MV-4-11 (cell line): Measurements from ENCODE around the gene NEMF.
A peak's percentile ranks its signal among the peaks of the same experiment; 100 is the strongest.
"Not testable (repeated sequence)": the region's sequence is repeated elsewhere in the genome, so short reads cannot be mapped to it uniquely, and the experiment has no call there.

Experiments
- DNase-seq: peaks from one replicate; lab custom pipeline; 2025; lab: John Stamatoyannopoulos, UW

Gene NEMF

DNA sequence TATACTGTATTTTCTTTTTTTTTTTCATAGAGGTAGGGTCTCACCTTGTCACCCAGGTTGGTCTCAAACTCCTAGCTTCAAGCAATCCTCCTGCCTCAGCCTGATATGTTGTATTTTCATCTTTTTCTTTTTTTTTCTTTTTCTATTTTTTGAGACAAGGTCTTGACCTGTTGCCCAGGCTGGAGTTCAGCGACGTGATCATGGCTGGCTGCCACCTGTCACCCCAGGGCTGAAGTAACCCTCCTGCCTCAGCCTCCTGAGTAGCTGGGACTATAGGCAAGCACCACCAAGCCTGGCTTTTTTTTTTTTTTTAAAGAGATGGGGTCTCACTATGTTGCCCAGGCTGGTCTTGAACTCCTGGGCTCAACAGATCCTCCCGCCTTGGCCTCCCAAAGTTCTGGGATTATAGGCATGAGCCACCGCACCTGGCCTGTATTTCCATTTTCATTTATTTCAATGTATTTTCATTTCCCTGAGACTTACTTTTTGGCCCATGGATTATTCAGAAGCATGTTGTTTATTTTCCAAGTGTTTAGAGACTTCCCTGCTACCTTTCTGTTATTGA is 24.1 kb upstream of the NEMF start:
- no peak for DNase-seq

DNA sequence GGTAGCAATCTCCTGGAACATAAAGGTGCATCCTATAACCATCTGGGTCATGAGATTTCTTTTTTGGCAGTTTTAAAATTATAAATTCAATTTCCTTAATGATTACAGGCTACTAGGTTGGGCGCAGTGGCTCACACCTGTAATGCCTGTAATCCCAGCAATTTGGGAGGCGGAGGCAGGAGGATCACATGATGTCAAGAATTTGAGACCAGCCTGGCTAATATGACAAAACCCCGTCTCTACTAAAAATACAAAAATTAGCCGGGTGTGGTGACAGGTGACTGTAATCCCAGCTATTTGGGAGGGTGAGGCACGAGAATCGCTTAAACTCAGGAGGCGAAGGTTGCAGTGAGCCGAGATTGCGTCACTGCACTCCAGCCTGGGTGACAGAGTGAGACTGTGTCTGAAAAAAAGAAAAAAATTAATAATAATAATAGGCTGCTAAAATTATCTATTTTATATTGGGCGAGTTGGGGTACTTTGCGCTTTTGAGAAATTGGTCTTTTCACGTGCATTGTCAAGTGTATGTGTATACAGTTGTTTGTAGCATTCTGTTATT is 23.1 kb upstream of the NEMF start:
- no peak for DNase-seq

DNA sequence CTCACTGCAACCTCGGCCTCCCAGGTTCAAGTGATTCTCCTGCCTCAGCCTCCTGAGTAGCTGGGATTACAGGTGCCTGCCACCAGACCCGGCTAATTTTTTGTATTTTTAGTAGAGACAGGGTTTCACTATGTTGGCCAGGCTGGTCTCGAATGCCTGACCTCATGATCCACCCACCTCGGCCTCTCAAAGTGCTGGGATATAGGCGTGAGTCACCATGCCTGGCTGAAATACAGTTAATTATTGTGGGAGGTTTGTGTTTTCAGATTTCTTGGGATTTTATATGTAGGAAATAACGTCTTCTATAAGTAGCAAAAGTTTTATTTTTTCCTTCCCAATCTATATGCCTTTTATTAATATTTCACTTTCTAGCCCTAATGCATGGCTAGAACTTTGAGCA is 21.0 kb upstream of the NEMF start:
- not testable (repeated sequence) for DNase-seq

DNA sequence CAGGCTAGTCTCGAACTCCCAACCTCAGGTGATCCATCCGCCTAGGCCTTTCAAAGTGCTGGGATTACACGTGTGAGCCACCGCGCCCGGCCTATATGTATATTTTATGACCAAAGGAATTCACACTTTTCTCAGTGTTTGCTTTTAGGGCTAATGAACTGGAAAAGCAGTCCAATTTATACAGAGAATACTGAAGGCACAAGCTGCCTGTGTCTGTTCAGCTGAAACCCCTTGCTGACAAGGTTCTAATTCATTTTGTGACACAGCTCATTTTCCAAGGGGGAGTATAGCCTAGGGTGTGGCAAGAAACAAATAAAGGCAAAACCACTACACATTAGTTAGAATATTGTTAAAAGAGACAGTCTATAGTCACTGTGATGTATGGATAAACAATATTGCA is 18.3 kb upstream of the NEMF start:
- DNase-seq, result no peak

DNA sequence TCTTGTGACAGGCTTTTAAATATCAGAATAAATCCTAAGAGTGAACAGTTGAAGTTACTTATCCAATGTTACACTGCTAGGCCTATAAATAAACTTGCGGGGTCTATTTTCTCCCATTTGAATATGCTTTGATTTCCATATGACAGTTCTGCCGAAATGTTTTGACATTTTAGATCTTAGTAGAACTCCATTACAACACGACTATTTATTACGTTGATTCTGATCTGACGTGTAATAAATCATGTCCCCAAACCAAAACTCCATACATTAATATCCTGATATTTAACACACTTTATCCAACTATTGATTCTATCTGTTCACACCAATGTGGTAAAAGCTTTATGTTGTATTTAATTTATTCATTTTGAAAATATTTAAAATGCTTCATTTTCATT is 16.1 kb upstream of the NEMF start:
- no peak for DNase-seq

DNA sequence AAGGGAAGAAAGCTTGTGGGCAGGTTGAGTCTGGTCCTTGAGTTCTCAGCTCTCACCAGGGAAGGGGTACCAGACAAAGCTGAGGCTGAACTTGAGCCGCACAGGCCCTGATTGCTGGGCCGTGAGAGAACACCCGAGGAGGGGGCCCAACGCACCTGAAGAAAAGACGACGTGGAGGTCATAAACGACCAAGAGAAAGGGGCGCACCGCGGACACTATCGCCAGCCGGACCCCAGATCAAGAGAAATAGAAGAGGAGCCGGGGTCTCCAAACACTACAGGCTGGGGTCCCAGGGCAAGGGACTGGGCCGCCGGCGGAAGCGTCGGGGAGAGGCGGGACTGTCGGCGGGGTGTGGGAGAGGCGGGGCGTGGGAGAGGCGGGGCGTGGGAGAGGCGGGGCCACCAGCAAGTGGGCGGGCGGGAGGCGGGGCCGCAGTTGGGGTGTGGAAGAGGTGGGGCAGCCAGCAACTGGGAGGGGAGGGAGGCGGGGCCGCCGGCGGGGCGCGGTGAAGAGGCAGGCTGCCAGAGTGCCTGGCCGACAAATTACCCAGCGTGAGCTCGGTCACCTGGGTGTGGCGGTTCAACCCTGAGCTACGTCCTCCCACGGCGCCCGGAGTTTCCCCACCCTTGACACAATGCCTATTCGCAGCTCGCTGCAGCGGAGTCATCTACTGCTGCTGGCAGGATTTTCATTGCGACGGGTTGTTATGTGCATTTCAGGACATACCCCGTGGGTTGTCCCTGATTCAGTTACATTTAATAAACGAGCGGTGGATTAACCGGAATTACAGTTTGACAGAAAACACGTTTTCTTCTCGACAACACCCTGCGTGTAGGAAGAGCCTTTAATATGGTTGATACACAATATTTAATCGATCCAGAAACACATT is 15.5 kb upstream of the NEMF start:
- DNase-seq, result peak; percentile 91

DNA sequence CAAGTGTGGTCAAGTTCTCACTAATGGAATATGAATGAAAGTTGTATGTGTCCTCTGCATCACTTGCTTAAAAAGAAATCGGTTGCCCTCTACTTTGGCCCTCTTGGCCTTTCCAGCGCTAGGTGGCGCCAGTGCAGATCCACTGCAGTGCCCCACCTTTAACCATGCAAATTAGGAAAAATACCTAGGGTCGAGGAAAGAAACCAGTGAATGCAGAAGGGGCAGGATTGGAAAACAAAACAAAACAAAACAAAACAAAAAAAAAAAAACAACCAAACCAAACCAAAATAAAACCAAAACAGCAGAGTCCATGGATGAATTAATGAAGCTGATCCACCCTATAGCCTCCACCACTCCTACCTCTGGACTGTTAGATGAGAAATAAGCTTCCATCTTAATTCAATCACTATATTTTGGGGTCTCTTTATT is 12.9 kb upstream of the NEMF start:
- peak; percentile 55 for DNase-seq

DNA sequence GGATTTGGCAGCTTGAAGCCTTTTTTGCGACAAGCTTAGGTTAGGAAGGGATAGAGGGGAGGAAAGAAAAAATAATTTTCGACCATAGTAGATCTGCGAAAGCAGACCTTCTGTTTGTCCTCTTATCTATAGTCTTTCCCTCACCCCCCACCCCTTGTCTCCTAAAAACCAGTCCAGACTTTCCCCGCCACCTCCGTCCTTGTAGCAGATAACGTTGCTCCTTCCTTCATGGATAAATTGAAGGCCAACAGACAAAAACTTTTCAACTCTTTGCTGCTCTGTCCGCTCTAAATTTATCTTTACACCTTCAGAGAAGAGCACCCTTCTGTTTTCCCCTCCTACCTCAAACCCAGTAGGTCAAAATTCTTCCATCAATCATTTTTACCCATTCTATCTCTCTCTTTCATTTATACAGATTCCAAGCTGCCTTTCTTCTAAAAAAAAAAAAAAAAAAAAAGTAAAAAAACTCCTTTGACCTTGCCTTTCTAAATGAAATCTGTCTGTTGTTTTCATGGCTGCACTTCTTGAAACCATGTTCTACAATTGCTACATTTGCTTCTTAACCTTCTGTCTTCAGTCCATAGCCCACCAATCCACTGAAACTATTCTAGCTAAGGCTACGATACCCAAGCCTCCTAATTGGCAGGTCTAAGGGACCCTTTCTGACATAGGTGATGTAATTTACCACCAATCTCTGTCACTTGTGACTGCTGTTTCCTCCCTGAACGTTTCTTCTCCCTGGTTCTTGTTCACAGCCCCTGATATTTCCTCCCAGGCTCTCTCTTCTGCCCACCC is 11.1 kb upstream of the NEMF start:
- DNase-seq, result no peak

DNA sequence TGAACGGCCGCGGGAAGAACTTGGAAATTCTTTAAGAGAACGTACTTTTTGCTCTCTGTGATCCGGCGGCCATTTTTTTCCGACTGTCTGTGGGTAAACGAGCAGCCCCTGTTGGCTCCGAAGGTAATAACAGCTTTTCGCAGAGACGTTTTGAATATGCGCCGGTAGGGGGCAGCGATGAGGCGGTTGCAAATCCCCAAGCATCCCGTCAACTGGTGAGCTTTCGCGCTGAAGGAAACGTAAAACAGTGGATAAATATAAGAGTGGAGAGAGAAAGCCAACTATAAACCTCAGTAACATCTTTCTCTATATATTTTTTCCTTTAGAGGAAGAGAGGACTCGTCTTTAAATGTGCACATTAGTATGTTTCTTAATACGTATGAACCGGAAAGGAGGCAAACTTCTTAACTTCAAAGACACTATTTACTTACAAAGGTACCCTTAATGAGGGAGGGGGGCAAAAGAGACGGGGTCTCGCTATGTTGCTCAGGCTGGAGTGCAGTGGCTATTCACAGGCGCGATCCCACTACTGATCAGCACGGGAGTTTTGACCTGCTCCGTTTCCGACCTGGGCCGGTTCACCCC is 9.6 kb upstream of the NEMF start:
- peak; percentile 76 for DNase-seq

DNA sequence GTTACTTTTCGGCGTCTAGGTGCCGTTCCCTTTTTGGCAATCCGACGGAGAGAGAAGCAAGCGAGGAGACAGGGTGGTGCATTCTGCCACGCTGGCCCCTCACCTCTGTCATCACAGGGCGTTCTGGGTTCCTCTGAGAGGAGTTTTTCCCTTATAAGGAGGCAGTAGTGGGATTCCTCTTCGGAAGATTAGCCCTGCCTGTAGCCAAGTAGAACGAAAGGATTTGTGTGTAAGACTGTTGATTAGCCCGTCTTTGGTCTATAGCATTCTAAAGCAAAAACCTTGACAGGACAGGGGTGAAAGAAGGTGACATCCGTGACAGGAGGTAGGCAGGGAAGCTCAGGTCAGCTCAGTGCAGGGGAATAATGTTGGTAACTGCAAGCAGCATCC is 9.1 kb upstream of the NEMF start:
- peak; percentile 64 for DNase-seq

DNA sequence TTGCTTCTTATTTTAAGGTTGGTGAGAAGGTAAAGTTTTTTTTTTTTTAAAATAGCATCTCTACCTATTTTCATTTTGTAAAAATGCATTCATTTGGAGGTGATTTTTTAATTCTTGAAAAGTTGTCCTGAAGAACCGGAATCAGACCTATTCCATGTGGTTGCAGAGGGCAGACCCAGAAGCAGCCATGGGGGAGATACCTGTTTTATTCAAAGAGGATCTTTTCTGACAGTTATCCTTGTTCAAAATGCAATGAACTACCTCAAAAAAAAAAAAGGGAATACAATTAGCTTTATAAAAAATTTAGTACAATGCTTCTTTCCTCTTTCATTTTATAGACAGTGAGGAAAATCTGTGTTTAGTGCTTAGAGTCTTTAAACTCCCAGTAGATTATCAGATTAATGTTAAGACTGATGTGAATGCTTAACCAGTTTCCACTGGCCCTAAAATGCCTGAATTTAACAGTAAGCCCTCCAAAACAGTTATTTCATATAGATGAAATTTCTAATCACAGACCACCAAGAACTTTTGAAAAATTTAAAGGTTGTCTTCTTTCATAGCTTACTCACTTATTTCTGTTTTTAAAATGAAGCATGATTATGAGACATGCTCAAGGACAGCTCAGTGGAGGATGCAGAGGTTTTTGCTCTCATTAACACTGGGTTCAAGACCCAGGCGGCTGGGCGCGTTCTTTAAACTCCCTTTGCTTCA is 8.6 kb upstream of the NEMF start:
- no peak for DNase-seq

DNA sequence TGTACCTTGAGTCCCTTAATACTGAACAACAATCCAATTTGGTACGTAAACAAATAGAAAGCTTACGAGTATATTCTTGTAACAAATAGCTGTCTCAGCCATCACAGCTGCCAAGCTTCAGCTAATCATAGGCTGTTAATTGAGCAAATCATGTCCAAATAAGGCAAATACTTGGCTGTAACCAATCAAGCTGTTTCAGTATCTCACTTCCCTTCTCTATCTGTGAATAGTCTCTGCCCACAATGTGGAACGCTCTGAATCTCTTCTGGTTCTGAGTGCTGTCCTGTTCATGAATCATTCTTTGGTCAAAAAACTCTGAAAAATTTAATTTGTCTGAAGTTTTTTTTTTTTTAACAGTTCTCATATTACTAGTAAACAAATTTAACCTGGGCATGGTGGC is 5.8 kb upstream of the NEMF start:
- peak; percentile 86 for DNase-seq

DNA sequence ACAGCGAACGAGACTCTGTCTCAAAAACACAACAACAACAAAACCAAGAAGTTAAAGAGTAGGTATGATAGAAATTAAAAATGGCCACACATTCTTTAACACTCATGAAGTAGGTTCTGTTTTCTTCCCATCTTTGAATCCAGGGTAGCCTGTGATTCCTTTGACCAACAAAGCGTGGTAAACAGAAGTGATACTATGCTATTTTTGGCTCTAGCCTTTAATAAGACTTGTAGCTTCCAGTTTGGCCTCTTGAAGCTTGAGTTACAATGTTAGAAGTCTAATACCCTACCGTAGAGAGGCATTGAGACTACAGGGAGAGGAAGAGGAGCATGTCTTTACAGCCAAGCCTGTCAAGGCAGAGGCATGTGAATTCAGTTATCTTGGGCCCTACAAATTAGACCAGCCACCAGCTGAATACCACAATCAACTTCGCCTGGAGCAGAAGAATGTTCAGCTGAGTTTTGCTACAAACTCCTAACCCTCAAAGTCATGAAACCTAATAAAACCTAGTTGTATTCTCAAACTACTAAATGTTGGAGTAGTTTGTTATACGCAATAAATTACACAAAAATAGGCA is 4.9 kb upstream of the NEMF start:
- peak; percentile 93 for DNase-seq

DNA sequence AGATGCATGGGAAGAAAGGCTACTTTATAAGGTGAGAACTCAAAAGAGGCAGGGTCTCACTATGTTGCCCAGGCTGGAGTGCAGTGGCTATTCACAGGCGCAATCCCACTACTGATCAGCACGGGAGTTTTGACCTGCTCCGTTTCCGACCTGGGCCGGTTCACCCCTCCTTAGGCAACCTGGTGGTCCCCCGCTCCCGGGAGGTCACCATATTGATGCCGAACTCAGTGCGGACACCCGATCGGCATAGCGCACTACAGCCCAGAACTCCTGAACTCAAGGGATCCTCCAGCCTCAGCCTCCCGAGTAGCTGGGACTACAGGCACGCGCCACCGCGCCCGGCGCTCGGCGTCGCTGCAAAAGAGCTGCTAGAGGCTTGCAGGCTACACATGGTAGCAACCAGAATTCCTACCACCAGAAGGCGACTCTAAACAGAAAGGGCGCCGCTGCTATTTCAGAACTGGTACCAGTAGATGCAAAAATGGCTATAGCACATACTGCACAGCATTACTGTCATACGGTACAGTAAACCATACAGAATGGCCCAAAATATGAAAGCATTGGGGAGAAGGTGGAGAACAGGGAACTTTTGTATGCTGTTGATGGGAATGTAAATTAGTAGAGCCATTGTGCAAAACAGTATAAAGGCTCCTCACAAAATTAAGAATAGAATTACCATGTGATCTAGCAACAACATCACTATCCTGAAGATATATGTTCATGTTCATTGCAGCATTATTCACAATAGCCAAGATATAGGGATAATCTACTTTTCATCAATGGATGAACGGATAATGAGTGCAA is 1.2 kb upstream of the NEMF start:
- peak; percentile 72 for DNase-seq

DNA sequence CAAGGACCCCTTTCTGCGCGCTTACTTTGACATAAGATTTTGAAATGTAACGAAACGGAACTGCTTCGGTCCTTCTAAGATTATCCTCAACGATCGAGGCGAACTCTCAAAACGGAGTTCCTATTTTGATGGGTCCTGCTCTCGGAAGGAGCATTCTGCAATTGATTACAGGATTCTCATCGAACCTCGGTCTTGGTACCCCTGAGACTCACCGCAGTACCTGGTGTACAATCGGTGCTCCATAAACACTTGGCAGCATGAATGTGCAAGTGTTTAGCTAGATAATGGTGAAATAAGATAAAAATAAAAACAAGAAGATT is 530 bp upstream of the NEMF start:
- DNase-seq, result no peak

DNA sequence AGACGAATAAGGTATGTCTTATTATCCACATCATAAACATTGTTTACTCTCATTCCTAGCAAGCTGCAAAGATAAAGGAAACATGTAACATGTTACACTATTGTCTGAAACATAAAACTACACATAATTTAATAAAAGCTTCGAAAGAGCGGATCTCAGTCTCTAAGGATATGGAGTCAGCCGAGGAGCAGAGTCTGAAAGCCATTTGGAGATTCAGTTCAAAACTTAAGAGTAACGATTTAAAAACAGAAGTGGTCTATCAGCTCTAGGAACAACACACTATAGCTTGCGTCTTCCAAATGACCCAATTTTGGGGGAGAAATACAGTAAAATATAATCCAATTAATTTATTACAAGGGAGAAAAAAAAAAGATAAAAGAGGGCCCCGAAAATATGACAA is 775 bp downstream of the NEMF start:
- no peak for DNase-seq

DNA sequence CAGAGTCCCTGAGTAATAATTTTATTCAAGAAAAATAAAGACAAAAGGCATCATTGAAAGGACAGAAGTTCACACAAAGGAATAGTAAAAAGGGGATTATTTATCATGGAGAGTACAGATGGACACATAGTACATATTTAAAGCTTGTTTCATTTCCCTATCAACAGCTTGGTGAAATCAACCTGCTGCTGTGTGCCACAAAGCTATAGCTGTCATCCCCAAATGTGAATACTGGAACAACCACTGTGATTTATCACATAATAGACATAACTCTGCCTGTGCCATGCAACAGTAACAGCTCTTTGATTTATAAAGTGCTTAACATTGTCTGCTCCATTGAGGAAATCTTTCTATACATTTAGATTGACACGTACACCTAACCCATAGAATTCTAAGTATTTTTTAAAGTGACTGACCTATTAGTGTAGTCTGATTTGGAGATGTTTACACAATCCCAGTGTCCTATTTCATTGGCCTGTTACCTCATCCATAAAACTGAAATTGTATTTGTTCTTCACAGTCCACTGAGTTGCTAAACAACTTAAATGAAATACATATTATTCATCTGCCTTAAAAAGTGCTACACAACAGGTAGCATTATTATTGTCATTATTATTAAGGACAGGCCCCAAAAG is 3.3 kb downstream of the NEMF start:
- DNase-seq, result peak; percentile 53

DNA sequence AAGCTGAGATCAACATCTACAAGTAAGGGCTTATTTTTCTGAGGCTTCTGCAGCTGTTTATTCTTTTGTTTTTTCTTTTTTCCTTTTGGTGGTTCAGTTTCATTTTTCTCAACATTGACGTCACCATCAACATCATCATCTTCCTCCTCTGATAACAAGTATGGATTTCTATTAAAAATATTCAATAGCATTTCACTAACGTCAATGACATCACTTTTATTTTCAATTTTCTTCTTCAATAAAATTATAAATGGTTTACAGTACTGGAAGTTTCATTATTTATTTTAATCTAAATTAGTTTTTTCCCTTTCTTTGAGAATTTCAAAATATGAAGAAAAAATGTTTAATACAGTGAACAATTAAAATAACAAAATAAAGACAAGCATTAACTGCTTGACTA is 23.9 kb downstream of the NEMF start:
- no peak for DNase-seq

DNA sequence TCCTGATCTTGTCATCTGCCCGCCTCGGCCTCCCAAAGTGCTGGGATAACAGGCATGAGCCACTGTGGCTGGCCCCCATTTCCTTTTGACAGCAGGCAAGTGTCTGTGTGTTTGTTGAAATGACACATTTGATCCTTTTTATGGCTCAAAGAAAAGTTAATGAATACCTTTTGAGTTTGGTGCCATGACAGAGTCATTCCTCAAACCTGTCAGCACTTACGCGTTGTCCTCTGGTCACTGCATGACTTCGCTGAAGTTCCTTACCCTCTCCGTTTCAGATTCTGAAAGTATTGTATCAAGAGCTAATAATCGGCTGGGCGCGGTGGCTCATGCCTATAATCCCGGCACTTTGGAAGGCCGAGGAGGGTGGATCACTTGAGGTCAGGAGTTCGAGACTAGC is 32.4 kb downstream of the NEMF start:
- DNase-seq, result no peak

DNA sequence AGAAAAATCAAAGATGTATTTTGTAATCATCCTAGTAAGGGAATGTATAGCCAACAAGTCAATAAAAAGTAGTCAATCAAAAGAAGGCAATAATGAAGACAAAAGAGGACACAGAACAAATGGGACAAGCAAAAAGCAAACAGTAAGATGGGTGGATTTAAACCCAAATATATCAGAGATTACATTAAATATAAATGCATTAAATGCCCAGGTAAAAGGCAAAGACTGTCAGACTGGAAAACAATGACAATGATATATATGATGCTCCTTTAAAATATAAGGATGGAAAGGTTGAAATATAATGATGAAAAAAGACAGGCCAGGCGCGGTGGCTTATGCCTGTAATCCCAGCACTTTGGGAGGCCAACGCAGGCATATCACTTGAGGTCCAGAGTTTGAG is 35.7 kb downstream of the NEMF start:
- DNase-seq, result no peak
